GM04504 (cell line): ENCODE measurements around the gene FREM2.

Experiments
- DNase-seq: peaks from one replicate; pipeline ENCODE4 v3.0.0-alpha.2; 2012; ENCODE audit warnings: low read depth

Gene FREM2

DNA sequence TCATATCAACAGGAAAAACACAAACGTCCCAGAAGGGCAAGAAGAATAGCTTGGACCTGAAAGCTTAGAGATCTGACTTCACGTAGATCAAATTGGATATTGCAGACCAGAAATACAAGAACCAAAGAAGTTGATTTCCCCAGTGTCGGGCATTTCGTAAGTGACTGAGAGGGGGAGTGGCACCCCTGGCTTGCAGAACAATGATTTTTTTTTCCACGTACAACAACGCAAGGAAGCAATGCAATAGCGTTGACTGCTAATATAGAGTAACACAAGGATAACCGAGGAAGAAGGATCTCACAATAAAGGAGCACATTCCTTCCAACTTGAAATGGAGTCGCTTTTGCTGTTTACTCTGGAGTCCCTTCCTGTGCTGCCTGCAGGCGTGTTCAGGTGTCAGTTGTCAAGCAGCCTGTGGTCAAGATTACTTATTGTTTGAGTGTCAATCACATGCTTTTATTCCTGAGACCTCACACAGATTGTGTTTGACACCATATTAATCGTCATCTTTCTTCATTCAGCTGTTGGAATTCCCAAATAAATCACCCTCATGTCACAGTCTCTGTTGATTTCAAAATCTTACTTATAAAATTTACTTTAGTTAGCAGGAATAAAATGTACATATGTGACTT is 139.4 kb downstream of the FREM2 start:
- DNase-seq: no peak

DNA sequence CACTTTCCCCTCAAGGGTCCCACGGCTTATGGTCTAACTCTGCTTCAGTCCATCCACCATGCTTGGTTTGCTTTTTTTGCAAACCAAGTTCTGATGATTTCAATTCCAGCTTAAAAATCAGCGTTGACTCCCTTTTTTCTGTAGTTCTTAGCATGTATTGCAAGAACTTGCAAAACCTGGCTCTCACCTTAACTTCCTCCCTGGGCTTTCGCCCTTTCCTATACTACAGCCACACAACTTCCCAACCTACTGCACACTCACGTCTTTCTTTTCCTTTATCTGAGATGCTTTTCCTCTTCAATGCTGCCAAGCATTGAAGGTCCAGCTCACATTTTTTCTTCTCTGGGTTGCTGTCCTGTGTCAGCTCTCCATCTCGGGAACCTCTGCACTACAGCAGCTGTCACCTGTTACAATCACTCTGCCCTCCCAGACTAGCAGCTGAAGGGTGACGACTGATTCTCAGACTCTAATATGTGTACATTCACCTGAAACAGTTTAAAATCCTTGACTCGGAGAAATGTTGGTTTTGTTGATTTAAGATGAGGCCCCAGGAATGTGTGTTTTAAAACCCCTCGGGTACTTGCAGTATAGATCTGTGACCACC is 143.7 kb downstream of the FREM2 start:
- no peak for DNase-seq

DNA sequence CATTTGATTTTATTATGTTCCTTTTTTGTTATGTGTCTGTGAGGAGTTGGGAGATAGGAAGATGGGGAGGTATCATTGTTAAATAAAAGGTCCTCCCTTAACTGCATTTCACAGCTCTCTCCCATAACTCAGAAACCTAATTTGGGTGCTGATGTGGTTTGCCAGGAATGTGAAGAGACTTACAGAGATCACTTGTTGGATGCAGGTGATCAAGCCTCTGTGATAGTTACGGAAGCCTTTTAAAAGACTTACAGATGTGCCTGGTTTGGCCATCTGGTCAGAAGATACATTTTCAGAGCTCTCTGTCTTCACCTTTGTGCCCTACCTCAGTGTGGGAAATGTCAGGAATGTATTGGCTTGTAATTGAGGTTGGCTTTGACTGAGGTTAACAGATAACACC is 157.7 kb downstream of the FREM2 start:
- no peak for DNase-seq

DNA sequence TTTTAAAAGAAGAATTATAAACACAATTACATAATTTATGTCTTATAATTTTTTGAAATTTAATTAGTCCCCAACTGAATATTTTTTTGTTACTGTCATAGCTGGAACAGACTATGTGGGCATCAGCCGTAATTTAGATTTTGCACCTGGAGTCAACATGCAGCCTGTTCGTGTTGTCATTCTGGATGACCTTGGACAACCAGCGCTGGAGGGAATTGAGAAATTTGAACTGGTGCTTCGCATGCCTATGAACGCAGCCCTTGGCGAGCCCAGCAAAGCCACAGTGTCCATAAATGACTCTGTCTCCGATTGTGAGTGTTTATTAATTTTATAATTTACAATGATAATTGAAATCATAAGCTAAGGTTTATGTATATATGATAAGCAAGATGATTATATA is 161.5 kb downstream of the FREM2 start:
- DNase-seq: no peak

DNA sequence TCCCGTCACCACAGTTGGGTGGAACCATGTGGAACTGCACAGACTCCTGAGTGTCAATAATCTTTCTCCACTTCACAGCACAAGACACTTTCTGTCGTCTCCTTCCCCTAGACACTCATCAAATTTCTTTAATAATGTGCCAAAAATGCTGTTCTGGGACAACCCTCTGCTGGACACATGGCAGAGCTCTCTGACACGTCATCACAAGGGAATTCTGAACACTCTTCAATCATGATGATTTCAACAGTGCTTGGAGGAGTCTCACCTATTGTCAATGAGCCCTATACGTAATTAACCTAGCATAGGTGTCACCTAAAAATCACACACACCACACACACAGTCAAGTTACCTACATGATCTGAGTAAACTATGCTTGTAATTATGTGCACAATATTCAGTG is 162.4 kb downstream of the FREM2 start:
- DNase-seq: no peak

DNA sequence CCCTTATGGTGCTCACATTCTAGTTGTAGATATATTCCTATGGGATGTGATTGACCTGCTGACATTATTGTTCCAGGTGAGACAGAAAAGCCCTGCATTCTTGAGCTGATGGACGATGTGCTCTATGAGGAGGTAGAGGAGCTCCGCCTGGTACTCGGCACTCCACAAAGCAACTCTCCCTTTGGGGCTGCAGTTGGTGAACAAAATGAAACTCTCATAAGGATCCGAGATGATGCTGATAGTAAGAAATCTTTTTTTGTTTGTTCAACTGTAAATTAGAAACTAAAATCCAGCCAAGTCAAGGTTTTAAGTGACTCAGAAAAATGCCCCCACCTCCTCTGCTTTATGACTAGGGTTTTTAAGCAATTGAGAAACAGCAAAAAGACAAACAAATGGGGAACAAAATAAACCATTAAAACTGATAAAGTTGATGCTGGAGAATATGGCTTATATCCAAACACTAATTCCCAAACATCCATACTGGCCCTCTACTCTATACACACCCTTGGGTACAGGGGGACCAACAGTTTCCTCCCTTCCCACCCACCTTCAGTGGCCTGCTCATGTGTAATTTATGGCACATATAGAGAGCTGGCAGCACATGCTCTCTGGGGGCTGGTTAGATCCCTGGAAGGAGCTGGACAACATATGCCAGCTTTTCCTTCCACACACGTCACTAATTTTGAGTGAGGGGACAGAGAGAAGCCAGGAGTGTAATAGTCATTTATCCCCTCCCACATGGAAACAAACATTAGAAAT is 164.2 kb downstream of the FREM2 start:
- DNase-seq: no peak

DNA sequence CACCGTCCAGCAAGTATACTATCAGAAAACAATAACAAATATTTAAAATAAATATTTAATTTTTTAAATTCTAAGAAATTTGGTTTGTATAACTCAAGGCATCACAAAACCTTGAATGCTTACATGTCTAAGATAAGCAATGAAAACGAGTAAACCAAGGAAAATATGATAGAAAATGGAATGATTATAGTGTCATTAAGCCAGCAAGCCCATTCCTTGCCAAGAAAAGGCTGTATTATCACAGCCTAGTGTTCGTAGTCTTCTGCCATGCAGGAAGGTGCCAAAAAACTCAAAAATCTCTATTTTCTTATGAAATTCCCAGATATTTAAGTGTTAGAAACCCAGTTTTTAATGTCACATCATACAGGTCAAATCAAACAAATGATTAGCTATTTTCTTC is 167.3 kb downstream of the FREM2 start:
- DNase-seq: no peak

DNA sequence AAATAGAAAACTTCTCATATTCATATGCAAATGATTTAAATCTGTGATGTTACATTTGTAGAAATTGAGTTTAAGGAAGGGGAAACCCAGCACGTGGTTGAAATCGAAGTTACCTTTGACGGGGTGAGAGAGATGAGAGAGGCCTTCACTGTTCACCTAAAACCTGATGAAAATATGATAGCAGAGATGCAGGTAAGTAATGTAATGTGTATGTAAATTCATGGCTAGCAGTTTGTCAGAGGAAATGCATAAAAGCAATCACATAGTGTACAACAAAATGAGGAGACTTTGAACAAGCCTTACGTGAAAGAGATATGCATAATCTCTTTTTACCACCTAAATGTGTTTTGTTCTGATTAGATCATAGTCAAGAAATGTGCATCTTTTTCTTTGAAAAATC is 169.2 kb downstream of the FREM2 start:
- no peak for DNase-seq

DNA sequence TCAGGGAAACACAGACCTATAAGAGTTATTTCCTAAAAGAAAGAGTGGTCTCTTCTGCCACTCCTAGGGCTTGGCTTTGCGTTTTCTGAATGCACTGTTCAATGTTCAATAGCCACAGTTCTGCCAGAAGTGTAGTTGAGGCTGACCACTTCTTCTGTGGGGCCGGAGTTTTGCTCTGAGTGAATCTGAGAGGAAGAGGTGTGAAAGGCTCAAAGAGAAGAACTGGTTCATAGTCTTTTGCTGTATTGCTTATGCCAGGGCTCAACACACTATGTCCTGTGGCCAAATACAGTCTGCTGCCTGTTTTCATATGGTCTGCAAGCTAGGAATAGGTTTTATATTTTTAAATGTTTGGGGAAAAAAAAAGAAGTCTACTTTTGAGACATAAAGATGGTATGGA is 175.6 kb downstream of the FREM2 start:
- DNase-seq: no peak

DNA sequence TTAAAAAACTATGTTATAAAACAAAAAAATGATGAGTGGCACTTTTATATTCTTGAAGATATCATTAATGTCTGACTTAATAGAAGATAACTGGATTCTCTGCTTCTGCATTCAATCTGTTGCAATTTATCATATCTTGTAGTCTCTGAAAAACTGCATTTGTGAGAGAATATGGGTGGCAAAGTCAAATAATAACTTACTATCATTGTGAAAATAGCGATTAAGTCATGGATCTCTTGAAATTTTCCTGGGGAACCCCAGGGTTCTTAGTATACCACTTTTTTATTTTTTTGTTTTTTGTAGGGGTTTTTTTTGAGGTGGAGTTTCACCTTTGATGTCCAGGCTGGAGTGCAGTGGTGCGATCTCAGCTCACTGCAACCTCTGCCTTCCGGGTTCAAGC is 176.7 kb downstream of the FREM2 start:
- DNase-seq: no peak

DNA sequence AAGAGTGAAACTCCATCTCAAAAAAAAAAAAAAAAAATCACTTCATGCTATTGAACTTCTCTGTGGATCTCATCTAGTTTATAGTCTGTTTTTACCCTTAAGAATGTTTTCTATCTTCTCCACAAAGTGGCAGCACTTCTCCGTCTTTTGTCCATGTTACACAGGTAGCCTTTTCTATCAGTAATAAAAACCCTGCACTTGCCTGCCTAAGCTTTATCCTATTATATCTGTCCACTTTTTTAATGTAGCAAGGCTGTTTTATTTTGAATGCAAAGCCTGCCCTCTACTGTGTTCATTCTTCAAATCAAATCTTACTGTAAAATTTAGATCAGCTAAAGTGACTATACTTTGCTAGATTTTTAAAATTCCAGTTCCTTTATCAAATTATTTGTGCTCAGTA is 179.8 kb downstream of the FREM2 start:
- no peak for DNase-seq

DNA sequence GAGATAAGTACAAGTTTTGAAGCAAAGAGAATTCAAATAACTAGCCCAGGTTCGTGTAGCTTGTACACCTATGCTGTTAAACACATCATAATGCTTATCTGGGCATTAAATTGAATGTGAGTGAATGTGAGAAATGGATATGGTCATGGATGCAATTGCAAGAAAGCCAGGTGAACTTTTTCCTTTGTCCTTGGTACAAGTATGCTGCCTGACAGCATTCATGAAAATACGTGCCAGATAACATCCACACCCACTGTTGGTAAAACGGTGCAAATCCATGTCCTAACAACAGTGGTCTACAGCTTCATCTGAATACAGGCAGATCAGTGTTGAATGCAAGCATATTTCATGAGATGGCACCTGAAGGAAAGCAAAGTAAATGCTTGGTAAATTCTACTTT is 181.5 kb downstream of the FREM2 start:
- no peak for DNase-seq

DNA sequence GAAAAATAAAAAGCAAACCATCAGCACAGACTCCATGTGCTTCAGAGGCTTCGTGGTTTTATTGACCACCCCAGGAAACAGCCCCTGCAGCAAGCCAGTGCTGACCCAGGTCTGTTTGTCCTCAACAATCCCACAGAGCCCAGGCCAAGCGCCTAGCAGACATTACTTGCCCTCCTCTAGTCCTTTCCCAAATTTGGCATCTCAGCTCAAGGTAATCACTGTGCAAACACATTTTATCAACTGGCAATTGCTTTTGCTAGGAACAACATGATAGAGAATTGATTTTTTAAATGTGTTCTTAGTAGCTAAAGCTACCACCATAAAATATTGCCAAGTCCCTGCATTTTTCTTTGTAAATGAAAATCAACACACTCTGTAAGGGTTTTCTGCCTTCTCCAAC is 182.0 kb downstream of the FREM2 start:
- no peak for DNase-seq

DNA sequence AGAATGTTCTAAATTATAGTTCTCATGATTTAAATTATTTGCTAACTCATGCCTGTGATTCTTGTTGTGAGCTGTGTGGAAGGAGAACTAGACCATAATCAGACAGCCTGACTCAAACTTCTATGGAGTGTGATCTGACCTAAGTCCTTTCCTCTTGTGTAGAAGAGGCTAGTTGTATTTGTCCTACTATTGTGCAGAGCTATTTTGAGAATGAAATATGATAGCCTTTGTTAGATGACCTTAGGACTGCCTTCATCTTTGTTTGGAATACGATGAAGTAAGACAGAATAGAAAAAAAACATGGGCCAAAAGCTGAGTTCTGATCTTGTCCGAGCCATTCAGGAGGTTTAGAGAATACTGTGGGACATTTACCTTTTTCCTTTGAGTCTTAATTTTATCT is 184.4 kb downstream of the FREM2 start:
- no peak for DNase-seq

DNA sequence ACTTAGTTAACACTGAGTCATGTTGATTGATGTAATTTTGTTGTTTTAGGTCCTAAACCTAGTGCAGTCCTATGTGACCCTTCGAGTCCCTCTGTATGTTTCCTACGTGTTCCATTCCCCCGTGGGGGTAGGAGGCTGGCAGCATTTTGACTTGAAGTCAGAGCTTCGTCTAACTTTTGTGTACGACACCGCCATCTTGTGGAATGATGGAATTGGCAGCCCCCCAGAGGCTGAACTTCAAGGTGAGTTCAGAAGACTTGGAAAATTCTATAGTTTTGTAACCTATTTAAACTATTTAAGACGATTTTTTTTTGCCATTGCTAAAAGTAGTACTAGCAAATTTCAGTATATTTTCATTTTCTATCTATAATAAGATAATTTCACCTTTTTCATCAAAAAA is 185.8 kb downstream of the FREM2 start:
- peak; percentile 5 for DNase-seq

DNA sequence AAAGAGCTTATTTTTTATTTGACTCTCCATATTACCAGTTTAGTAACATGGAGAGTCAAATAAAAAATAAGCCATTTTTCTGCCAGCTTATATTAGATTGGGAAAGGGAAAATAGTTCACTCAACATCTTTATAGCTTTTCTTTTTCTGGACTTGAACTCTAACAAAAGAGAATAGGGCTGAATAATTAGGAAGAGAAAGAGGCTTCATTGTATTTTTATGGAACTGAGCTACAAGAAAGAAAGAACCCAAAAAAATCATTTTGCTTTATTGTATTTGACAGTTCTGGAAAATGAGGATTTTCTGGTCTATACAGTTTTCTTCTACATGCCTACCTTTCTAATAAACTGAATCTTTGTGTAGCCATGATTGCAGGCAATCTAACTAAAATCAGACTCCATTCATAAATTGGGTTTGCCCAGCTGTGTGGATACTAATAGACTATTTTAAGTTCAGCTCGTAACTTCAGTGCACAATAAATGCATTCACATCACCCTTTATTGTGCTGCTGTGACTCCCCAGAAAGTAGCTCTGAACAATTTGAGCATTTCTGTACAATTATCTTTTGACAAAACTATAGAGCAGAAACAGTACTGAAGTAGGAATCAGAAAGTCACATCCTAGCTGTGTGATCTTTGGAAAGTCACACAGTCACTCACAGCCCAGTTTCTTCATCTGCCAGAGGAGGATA is 188.5 kb downstream of the FREM2 start:
- DNase-seq: no peak

DNA sequence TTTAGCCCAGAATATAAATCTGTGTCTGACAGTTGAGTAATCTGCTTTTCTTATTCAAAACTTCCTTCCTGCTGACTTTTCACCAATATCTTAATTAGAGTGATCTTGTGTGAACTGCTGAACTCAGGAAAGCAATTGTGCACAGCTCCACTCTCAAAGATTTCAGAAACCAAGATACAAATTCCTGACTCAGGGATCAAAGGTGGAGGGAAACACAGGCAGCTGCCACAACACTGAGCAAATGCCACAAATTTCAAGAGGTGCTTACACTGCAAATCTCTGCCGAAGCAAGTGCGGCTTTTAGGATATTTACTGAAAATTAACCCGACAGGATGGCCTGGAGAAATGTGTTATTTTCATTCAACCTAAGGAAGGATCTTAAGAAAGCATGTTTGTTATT is 192.4 kb downstream of the FREM2 start:
- DNase-seq: no peak

DNA sequence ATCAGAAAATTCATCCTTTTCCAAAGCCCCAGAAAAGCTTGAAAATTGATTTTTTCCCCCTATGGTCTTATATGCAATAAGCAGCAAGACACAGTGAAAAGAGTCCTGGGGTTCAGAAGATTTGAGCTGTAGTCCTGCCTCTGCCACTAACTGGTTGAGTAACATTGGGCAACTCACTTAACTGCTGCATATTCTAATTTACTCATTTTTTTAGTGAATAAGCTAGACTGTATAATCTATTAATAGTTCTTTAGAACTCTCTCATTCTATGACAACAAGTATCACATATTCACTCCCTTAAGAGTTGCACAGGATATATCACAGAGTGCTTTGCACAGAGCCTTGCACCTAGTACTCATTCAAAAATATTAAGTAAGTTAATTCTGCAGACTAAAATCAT is 192.9 kb downstream of the FREM2 start:
- DNase-seq: no peak

DNA sequence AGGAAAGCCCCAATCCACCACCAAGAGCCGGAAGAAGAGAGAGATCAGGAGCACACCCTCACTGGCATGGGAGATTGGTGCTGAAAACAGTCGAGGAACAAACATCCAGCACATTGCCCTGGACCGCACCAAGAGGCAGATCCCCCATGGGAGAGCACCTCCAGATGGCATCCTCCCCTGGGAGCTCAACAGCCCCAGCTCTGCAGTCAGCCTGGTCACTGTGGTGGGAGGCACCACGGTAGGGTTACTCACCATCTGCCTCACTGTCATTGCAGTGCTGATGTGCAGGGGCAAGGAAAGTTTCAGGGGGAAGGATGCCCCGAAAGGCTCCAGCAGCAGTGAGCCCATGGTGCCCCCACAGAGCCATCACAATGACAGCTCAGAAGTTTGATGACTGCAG is 193.5 kb downstream of the FREM2 start:
- DNase-seq: no peak

DNA sequence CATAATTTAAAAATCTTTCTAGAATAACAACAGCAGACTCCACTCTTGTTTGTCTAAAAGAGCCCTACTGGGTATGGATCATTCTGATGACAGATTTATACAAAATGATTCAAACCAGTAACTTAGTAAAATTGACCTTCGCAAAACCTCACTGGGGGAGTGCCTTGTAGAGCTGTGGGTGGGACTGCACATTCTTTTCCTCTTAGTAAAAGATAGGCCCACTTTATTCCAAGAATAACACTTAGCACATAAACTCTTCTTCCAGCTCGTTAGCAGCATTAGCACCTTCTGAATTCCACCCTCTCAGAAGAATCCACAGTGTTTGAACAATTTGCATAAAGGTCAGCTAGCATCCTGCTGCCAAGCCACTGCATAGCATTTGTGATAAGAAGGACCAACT is 196.9 kb downstream of the FREM2 start:
- no peak for DNase-seq

DNA sequence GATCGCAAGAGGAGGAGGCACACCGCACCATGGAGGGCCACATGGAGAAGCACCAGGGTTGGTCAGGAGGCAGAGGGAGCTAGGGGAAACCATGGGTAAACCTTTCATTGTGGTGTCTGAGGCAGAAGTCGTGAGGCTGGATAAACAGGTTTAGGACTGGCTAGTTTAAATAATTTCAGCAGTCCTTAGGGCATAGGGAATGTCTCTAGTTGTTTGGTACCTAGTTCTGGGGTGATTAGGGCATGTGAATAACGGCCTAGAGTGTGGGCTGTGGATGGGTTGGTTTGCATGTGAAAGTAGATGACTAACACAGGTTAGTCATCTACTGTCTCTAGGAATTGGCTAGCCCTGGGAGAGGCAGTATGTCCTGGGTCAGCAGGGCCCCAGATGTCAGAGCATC is 201.4 kb downstream of the FREM2 start:
- DNase-seq: peak; percentile 10

DNA sequence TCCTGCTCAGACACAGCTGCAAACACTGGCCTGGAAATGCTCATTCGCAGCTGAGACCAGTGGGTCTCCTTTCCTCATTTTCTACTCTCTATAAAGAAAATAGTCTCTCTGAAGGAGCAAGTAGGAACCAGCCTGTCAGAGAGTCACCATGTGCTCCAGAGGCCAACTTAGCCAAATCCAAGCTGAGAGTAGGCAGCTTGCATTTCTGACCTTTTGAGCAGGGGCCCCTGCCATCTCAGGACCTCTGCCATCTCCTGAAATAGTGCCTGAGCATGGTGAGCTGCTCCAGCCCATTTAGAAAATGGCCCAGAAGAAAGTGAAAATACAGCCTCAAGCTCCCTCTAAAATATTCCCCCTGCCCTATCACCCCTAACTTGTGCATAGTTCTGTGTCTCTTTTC is 208.2 kb downstream of the FREM2 start:
- DNase-seq: no peak

DNA sequence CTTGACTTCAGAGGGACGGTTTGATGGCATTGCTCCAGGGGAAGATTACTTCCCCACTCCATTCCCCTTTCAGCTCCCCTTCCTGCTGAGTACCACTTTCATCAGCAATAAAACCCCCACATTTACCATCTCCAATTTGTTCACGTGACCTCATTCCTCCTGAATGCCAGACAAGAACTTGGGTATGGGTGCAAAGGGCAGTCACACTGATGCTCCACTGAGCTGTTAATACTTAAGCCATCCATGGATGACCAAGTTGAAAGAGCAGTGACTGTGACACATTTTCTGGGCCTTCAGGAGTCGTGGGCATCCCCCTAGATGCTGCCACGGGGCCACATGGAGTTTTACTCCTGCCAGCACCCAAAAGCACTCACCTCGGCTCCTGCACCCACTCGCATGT is 210.6 kb downstream of the FREM2 start:
- DNase-seq: no peak
